B cell (primary cell): ENCODE measurements around the gene RNU1-4. TPM values are rescaled to one million over a fixed set of nuclear protein-coding genes. Genes with fewer than 3 reads are reported as not detected.
"Not testable (repeated sequence)": the region's sequence is repeated elsewhere in the genome, so short reads cannot be mapped to it uniquely, and the experiment has no call there.

ENCODE experiments used
- ATAC-seq: fragments of 200-7000 bp; cut with Tn5 transposase; one replicate; pipeline ENCODE4 v1.10.0; 2021; ENCODE audit warnings: low read depth, mild to moderate bottlenecking, moderate number of reproducible peaks, moderate library complexity
- CTCF ChIA-PET: fragments of 350-600 bp; sonication (Branson Sonifier 250); formaldehyde crosslinking; loops from one replicate; lab custom pipeline; 2021; ENCODE audit warnings: antibody characterized with exemption, inconsistent platforms; lab: Charles Lee
- POLR2A ChIA-PET: fragments of 350-600 bp; sonication (Branson Sonifier 250); formaldehyde crosslinking; loops from one replicate; lab custom pipeline; 2021; ENCODE audit warnings: antibody characterized with exemption; lab: Charles Lee
- DNase-seq: peaks from one replicate; pipeline ENCODE4 v3.0.0; 2013
- H2AFZ ChIP-seq: 2 replicates; pipeline ENCODE4 v1.6.1; 2012; ENCODE audit warnings: mild to moderate bottlenecking, low read depth, low read length; ENCODE audit not compliant: insufficient read depth, poor library complexity, severe bottlenecking
- H3K27ac ChIP-seq, 2 donors: 1 replicate in 1 of 2; 2 replicates in 1 of 2; pipeline ENCODE4 v1.5.1; 2012 to 2013; ENCODE audit warnings: low read length in 2 of 2, mild to moderate bottlenecking in 2 of 2, moderate library complexity in 1 of 2
- H3K27me3 ChIP-seq, 4 experiments: fragments of 200-600 bp in 1 of 4; sonication (generic) in 1 of 4; replicated peaks in 1 of 4; 1 replicate in 2 of 4; 2 replicates in 2 of 4; pipeline versions ENCODE4 v1.6.1 to v1.7.0; 2013 to 2016; ENCODE audit warnings: low read length in 3 of 4, mild to moderate bottlenecking in 2 of 4, mixed read lengths in 1 of 4, moderate library complexity in 1 of 4; ENCODE audit not compliant: insufficient read depth in 4 of 4, control insufficient read depth in 3 of 4; ENCODE audit errors: control extremely low read depth in 1 of 4
- H3K36me3 ChIP-seq, 2 experiments: replicated peaks in 1 of 2; 1 replicate in 1 of 2; 2 replicates in 1 of 2; pipeline versions ENCODE4 v1.6.1 to v1.7.1; 2013; ENCODE audit warnings: low read length in 1 of 2; ENCODE audit not compliant: insufficient read depth in 2 of 2, control insufficient read depth in 1 of 2; ENCODE audit errors: control extremely low read depth in 1 of 2, extremely low read depth in 1 of 2
- H3K4me1 ChIP-seq, 2 donors: fragments of 200-600 bp in 1 of 2; sonication (generic) in 1 of 2; 1 replicate in 1 of 2; 2 replicates in 1 of 2; pipeline versions ENCODE4 v1.5.1 to v1.6.1; 2013 to 2017; ENCODE audit warnings: low read length in 2 of 2; ENCODE audit not compliant: control insufficient read depth in 2 of 2, insufficient read depth in 2 of 2
- H3K4me2 ChIP-seq: replicated peaks from 2 replicates; pipeline ENCODE3; 2012; ENCODE audit warnings: mild to moderate bottlenecking, low read depth, low read length; ENCODE audit not compliant: poor library complexity, severe bottlenecking
- H3K4me3 ChIP-seq, 5 experiments: fragments of 200-600 bp in 1 of 5; sonication (generic) in 1 of 5; 1 replicate in 3 of 5; 2 replicates in 2 of 5; pipeline versions ENCODE4 v1.5.1 to v1.7.0; 2011 to 2016; ENCODE audit warnings: low read length in 4 of 5, mild to moderate bottlenecking in 4 of 5, low read depth in 2 of 5, control low read depth in 1 of 5, moderate library complexity in 1 of 5; ENCODE audit not compliant: insufficient read depth in 1 of 5; ENCODE audit errors: control extremely low read depth in 1 of 5, extremely low read depth in 1 of 5
- H3K79me2 ChIP-seq: fragments of 200-600 bp; sonication (generic); one replicate; pipeline ENCODE4 v1.6.0; 2016; ENCODE audit warnings: low read length; ENCODE audit not compliant: control insufficient read depth, insufficient read depth
- H3K9ac ChIP-seq: fragments of 200-600 bp; sonication (generic); 2 replicates; pipeline ENCODE4 v1.6.1; 2017; ENCODE audit warnings: mild to moderate bottlenecking, low read length, moderate library complexity
- H3K9me3 ChIP-seq, 3 donors: one replicate each; pipeline versions ENCODE4 v1.6.1 to v1.7.1; 2013; ENCODE audit warnings: low read length in 2 of 3; ENCODE audit not compliant: control insufficient read depth in 2 of 3, insufficient read depth in 1 of 3; ENCODE audit errors: control extremely low read depth in 1 of 3
- H4K20me1 ChIP-seq: 2 replicates; pipeline ENCODE4 v1.6.0; 2012; ENCODE audit warnings: mild to moderate bottlenecking, low read length; ENCODE audit not compliant: insufficient read depth, control insufficient read depth, poor library complexity, severe bottlenecking
- H3K27ac Mint-ChIP-seq: one replicate; pipeline ENCODE4 v1.8.0; 2021; ENCODE audit warnings: mixed read lengths
- H3K27me3 Mint-ChIP-seq: one replicate; pipeline ENCODE4 v1.8.0; 2021; ENCODE audit warnings: mixed read lengths
- H3K4me1 Mint-ChIP-seq: one replicate; pipeline ENCODE4 v1.8.0; 2021; ENCODE audit warnings: mixed read lengths
- H3K4me3 Mint-ChIP-seq: one replicate; pipeline ENCODE4 v1.8.0; 2021; ENCODE audit warnings: mixed read lengths
- H3K9me3 Mint-ChIP-seq: one replicate; pipeline ENCODE4 v1.8.0; 2022; ENCODE audit warnings: mixed read lengths; ENCODE audit not compliant: insufficient read depth
- WGBS: methylation state at CpG from one replicate; pipeline ENCODE4 v1.1.5; 2013; ENCODE audit warnings: missing lambda C conversion rate; ENCODE audit not compliant: insufficient coverage; 5-methylcytosine and 5-hydroxymethylcytosine counted together
- intact Hi-C: fragments of 100-400 bp; cut with micrococcal nuclease; formaldehyde crosslinking; loops from one replicate; pipeline ENCODE4 v1.10.0; 2022
- polyA plus RNA-seq: library from polyadenylated mRNA; depleted of rRNA; stranded (reverse); fragments of >200 nt; gene quantifications from 2 replicates; pipeline ENCODE4 v1.2.3, GENCODE V29; 2012
- total RNA-seq, 2 donors: library from RNA; stranded (reverse); fragments of 120-200 nt in 1 of 2; gene quantifications; 1 replicate in 1 of 2; 2 replicates in 1 of 2; pipeline versions ENCODE4 v1.2.3 to v1.2.4, GENCODE V29; 2013 to 2022

The RNU1-4 gene
- total and polyA plus RNA-seq, 2 donors (not counting 1 experiment from before 2014, with no cell fraction given) = 4,377 TPM; not detected in 1

DNA sequence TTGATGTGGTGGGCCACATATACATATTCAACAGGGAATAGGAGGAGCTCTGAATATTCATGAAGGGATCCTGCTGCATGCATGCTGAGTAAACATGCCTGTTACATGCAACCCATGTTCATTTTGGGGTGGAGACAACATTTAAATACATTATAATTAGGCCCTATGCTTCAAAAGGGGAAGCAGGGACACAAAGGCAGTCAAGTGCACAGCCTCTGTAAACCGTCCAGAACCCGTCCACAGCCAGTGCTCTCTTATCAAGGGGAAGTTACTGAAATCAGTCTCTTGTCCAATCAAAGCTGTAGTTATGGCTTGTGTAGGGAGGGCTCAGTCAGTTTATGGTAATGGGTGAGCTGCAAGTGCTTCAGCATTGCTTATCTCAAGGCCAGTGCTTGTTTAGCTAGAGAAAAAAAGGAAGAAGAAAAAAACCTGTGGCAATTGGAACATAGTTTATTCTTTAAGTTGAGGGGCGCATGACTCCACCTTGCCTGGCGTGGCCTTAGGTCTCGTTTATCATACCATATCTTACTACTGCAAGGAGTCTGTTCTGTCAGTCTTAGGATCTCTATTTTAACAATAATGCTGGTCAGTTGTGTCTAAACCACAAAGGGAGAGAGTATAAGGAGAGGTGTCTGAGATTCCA is 7.9 kb upstream of the RNU1-4 start:
- peak overlapping the region; percentile 70 for H3K27ac Mint-ChIP-seq
- WGBS = no CpG with 5 or more reads among the region's 5 CpGs

GRCh38 chr1:16741230-16741629 is 914 bp downstream of the RNU1-4 start:
- H3K27ac ChIP-seq, POLR2A ChIA-PET, H3K4me2 ChIP-seq, H3K4me1 Mint-ChIP-seq, H4K20me1 ChIP-seq, DNase-seq, H3K27me3 ChIP-seq, H3K4me3 ChIP-seq, H3K36me3 ChIP-seq, H3K9ac ChIP-seq, H3K27ac Mint-ChIP-seq, H3K9me3 ChIP-seq, H3K27me3 Mint-ChIP-seq, H3K79me2 ChIP-seq, H3K4me3 Mint-ChIP-seq, H3K4me1 ChIP-seq, H3K9me3 Mint-ChIP-seq, ATAC-seq, intact Hi-C loops, H2AFZ ChIP-seq, CTCF ChIA-PET: not testable (repeated sequence)
- no CpG with 5 or more reads among the region's 11 CpGs for WGBS

More for the DNA sequence above, 7.9 kb upstream of the RNU1-4 start:
- H3K27me3 ChIP-seq, H3K79me2 ChIP-seq, H4K20me1 ChIP-seq, H2AFZ ChIP-seq, H3K27ac ChIP-seq, H3K27me3 Mint-ChIP-seq, DNase-seq, H3K4me3 ChIP-seq, H3K4me1 Mint-ChIP-seq, H3K9ac ChIP-seq, intact Hi-C loops, ATAC-seq, H3K4me2 ChIP-seq, H3K36me3 ChIP-seq, CTCF ChIA-PET, H3K9me3 ChIP-seq, H3K9me3 Mint-ChIP-seq, POLR2A ChIA-PET: not testable (repeated sequence)
- peaks cover 3 to 12% of the 10 kb centered on the region in 2 donors for H3K4me1 ChIP-seq
- H3K4me3 Mint-ChIP-seq = peak overlapping the region; percentile 23

- H3K4me3 Mint-ChIP-seq, DNase-seq, H3K36me3 ChIP-seq, H3K9ac ChIP-seq, CTCF ChIA-PET, H4K20me1 ChIP-seq, ATAC-seq, POLR2A ChIA-PET, H3K4me1 Mint-ChIP-seq, H3K27me3 Mint-ChIP-seq, H3K9me3 Mint-ChIP-seq, H3K27me3 ChIP-seq, H3K9me3 ChIP-seq, intact Hi-C loops, H2AFZ ChIP-seq, H3K27ac ChIP-seq, H3K79me2 ChIP-seq, H3K4me2 ChIP-seq, H3K4me1 ChIP-seq, H3K27ac Mint-ChIP-seq, H3K4me3 ChIP-seq: not testable (repeated sequence)
- WGBS = no CpG with 5 or more reads among the region's 5 CpGs
Observed at GRCh38 chr1:16747660-16748059, 7.3 kb downstream of the RNU1-4 start.

DNA sequence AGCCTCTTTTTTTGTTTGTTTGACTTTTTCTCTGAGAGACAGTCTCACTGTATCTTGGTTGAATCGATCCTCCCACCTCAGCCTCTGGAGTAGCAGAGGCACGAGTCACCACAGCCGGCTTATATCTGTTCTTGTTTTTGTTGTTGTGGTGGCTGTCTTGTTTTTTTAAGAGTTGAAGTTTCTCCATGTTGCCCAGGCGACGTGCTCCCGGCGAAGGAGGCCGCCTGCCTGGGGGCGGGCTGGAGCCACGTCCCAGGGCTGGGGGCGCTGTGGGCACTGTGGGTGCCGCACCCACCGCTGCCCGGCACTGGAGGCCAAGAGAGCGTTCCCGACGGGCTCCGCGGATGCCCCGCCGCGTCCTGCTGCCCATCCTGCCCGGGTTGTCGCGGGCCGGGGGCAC is 8.4 kb downstream of the RNU1-4 start:
- H3K9ac ChIP-seq, H3K27ac ChIP-seq, H2AFZ ChIP-seq, H3K27me3 ChIP-seq, H3K4me1 Mint-ChIP-seq, H3K4me3 Mint-ChIP-seq, intact Hi-C loops, H3K4me2 ChIP-seq, H3K27ac Mint-ChIP-seq, H3K4me3 ChIP-seq, H3K36me3 ChIP-seq, POLR2A ChIA-PET, H3K9me3 Mint-ChIP-seq, H3K9me3 ChIP-seq, CTCF ChIA-PET, H3K4me1 ChIP-seq, DNase-seq, H4K20me1 ChIP-seq, H3K27me3 Mint-ChIP-seq, ATAC-seq, H3K79me2 ChIP-seq: not testable (repeated sequence)
- 76% methylated on average over 5 of the region's 26 CpGs for WGBS
